UCSD-AML1 (cell line): Measurements from ENCODE around the gene FES.
"Not testable (repeated sequence)": the region's sequence is repeated elsewhere in the genome, so short reads cannot be mapped to it uniquely, and the experiment has no call there.

Experiments used
- DNase-seq: peaks from one replicate; lab custom pipeline; 2025; ENCODE audit not compliant: unreplicated experiment; lab: John Stamatoyannopoulos, UW

The FES gene

GRCh38 chr15:90928106-90928505, 43.8 kb downstream of the FES start:
- not testable (repeated sequence) for DNase-seq

- no peak for DNase-seq
Observed at GRCh38 chr15:90929246-90930019, 45.1 kb downstream of the FES start.

GRCh38 chr15:90930861-90931574, 46.7 kb downstream of the FES start:
- no peak for DNase-seq

- DNase-seq = no peak
Observed at GRCh38 chr15:90931575-90931827, 47.2 kb downstream of the FES start.

- peak; percentile 91 for DNase-seq
Observed at GRCh38 chr15:90931828-90932659, 47.7 kb downstream of the FES start, which contains the start of gene HDDC3. Gene HDDC3, minus strand, starts transcription at chr15:90932549. Its CDS starts 9 bp downstream, at chr15:90932540.

GRCh38 chr15:90932660-90932991, 48.3 kb downstream of the FES start:
- no peak for DNase-seq

- DNase-seq = no peak
Observed at GRCh38 chr15:90933301-90933700, 49.0 kb downstream of the FES start.

GRCh38 chr15:90934256-90934948, 50.1 kb downstream of the FES start:
- DNase-seq = peak; percentile 78

GRCh38 chr15:90934949-90935751, 50.8 kb downstream of the FES start, which contains the start of gene UNC45A:
Gene UNC45A, plus strand, starts transcription at chr15:90935285. Its CDS starts 40 bp downstream, at chr15:90935325.
- peak; percentile 91 for DNase-seq

GRCh38 chr15:90936823-90937222, 52.5 kb downstream of the FES start:
- DNase-seq = no peak

GRCh38 chr15:90938261-90938660, 54.0 kb downstream of the FES start:
- no peak for DNase-seq

GRCh38 chr15:90939756-90940155, 55.5 kb downstream of the FES start:
- no peak for DNase-seq

- no peak for DNase-seq
Observed at GRCh38 chr15:90941038-90941437, 56.7 kb downstream of the FES start.

GRCh38 chr15:90942354-90943120, 58.2 kb downstream of the FES start:
- DNase-seq = no peak

GRCh38 chr15:90945091-90945490, 60.8 kb downstream of the FES start:
- no peak for DNase-seq
